HepG2 (cell line): Measurements from ENCODE around the gene PANK3. TPM values are rescaled to one million over a fixed set of nuclear protein-coding genes. Genes with fewer than 3 reads are reported as not detected.

Experiments used
- SNRNP70 ChIP-seq: fragments of 200-400 bp; formaldehyde crosslinking; IDR thresholded peaks from 2 replicates; pipeline ENCODE4 v1.6.1; 2017; ENCODE audit warnings: mild to moderate bottlenecking, low read depth, low read length, moderate library complexity
- polyA plus RNA-seq, 8 experiments: library from polyadenylated mRNA; depleted of rRNA in 3 of 8; stranded (reverse) in 7 of 8; unstranded in 1 of 8; fragments of >200 nt; fragmentation: Illumina TruSeq in 4 of 8; extraction: Trizol in 4 of 8; gene quantifications; 2 replicates each; pipeline versions ENCODE4 v1.2.1 to v1.2.3, GENCODE V29; 2011 to 2016; ENCODE audit warnings: low read depth in 4 of 8, missing spikeins in 1 of 8, mixed read lengths in 1 of 8; ENCODE audit not compliant: insufficient read depth in 1 of 8
- total RNA-seq, 5 experiments: library from RNA; depleted of rRNA; stranded (reverse); fragments of >200 nt; fragmentation: Illumina TruSeq; extraction: Trizol; gene quantifications; 2 replicates each; pipeline ENCODE4 v1.2.3, GENCODE V29; 2016; ENCODE audit warnings: low read depth in 1 of 5
- TF ChIP-seq, protein P1 (sequence below), 2 experiments: sonication (generic) in 1 of 2; formaldehyde crosslinking in 1 of 2; IDR thresholded peaks; 2 replicates each; pipeline versions ENCODE4 v1.6.1 to v1.9.0; 2014 to 2022; ENCODE audit warnings: antibody characterized with exemption in 1 of 2, borderline replicate concordance in 1 of 2, inconsistent platforms in 1 of 2, low read depth in 1 of 2, missing genetic modification reagents in 1 of 2
- TF ChIP-seq, protein P2 (sequence below): sonication (generic); formaldehyde crosslinking; IDR thresholded peaks from 2 replicates; pipeline ENCODE4 v1.4.0; 2020; ENCODE audit warnings: missing genetic modification reagents
- TF ChIP-seq, protein P3 (sequence below): sonication (generic); formaldehyde crosslinking; IDR thresholded peaks from 2 replicates; pipeline ENCODE4 v1.5.0; 2020; ENCODE audit warnings: mild to moderate bottlenecking, missing genetic modification reagents, borderline replicate concordance
- TF ChIP-seq, protein P4 (sequence below): IDR thresholded peaks from 2 replicates; pipeline ENCODE4 v1.6.1; 2012; ENCODE audit warnings: inconsistent platforms
- TF ChIP-seq, protein P5 (sequence below): sonication (generic); formaldehyde crosslinking; IDR thresholded peaks from 2 replicates; pipeline ENCODE4 v1.9.0; 2022; ENCODE audit warnings: missing genetic modification reagents, mild to moderate bottlenecking, borderline replicate concordance
- TF ChIP-seq, protein P6 (sequence below), 2 experiments: IDR thresholded peaks; 2 replicates each; pipeline ENCODE4 v1.6.1; 2011 to 2012; ENCODE audit warnings: low read length in 2 of 2, borderline replicate concordance in 1 of 2, low read depth in 1 of 2, mild to moderate bottlenecking in 1 of 2, moderate library complexity in 1 of 2

Gene PANK3
- total and polyA plus RNA-seq, 2 of the 13 experiments (the other 11 are each of a cell fraction or from before 2014, with no cell fraction given), result 26.9 to 69.5 TPM

DNA sequence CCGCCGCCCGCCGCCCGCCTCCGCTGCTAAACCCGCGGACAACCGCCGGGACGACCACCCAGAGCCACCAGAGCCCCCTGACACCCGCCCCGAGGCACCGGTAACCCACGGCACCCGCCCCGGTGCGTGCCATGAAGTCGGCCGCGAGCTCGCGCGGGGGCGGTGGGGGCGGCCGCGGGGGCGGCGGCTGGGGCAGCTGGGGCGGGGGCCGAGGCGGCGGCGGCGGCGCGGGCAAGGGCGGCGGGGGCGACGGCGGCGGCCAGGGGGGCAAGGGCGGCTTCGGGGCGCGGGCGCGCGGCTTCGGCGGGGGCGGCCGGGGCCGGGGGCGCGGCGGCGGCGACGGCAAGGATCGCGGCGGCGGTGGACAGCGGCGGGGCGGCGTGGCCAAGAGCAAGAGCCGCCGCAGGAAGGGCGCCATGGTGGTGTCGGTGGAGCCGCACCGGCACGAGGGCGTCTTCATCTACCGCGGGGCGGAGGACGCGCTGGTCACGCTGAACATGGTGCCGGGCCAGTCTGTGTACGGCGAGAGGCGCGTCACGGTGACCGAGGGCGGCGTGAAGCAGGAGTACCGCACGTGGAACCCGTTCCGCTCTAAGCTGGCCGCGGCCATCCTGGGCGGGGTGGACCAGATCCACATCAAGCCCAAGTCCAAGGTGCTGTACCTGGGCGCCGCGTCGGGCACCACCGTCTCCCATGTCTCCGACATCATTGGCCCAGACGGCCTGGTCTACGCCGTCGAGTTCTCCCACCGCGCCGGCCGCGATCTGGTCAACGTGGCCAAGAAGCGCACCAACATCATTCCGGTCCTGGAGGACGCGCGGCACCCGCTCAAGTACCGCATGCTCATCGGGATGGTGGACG lies 49.6 kb downstream of the PANK3 start (continued):
- TF ChIP-seq, protein P1, sequence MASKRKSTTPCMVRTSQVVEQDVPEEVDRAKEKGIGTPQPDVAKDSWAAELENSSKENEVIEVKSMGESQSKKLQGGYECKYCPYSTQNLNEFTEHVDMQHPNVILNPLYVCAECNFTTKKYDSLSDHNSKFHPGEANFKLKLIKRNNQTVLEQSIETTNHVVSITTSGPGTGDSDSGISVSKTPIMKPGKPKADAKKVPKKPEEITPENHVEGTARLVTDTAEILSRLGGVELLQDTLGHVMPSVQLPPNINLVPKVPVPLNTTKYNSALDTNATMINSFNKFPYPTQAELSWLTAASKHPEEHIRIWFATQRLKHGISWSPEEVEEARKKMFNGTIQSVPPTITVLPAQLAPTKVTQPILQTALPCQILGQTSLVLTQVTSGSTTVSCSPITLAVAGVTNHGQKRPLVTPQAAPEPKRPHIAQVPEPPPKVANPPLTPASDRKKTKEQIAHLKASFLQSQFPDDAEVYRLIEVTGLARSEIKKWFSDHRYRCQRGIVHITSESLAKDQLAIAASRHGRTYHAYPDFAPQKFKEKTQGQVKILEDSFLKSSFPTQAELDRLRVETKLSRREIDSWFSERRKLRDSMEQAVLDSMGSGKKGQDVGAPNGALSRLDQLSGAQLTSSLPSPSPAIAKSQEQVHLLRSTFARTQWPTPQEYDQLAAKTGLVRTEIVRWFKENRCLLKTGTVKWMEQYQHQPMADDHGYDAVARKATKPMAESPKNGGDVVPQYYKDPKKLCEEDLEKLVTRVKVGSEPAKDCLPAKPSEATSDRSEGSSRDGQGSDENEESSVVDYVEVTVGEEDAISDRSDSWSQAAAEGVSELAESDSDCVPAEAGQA (IDR thresholded peaks at IDR 0.05; ENCODE audit: low read depth), result no peak
- TF ChIP-seq, protein P1 (CRISPR knock-in tag; IDR thresholded peaks at IDR 0.05; ENCODE audit: borderline replicate concordance), result no peak
- TF ChIP-seq, protein P2, sequence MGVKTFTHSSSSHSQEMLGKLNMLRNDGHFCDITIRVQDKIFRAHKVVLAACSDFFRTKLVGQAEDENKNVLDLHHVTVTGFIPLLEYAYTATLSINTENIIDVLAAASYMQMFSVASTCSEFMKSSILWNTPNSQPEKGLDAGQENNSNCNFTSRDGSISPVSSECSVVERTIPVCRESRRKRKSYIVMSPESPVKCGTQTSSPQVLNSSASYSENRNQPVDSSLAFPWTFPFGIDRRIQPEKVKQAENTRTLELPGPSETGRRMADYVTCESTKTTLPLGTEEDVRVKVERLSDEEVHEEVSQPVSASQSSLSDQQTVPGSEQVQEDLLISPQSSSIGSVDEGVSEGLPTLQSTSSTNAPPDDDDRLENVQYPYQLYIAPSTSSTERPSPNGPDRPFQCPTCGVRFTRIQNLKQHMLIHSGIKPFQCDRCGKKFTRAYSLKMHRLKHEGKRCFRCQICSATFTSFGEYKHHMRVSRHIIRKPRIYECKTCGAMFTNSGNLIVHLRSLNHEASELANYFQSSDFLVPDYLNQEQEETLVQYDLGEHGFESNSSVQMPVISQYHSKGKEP (CRISPR knock-in tag), result no peak
- TF ChIP-seq SNRNP70, result no peak
- TF ChIP-seq, protein P3, sequence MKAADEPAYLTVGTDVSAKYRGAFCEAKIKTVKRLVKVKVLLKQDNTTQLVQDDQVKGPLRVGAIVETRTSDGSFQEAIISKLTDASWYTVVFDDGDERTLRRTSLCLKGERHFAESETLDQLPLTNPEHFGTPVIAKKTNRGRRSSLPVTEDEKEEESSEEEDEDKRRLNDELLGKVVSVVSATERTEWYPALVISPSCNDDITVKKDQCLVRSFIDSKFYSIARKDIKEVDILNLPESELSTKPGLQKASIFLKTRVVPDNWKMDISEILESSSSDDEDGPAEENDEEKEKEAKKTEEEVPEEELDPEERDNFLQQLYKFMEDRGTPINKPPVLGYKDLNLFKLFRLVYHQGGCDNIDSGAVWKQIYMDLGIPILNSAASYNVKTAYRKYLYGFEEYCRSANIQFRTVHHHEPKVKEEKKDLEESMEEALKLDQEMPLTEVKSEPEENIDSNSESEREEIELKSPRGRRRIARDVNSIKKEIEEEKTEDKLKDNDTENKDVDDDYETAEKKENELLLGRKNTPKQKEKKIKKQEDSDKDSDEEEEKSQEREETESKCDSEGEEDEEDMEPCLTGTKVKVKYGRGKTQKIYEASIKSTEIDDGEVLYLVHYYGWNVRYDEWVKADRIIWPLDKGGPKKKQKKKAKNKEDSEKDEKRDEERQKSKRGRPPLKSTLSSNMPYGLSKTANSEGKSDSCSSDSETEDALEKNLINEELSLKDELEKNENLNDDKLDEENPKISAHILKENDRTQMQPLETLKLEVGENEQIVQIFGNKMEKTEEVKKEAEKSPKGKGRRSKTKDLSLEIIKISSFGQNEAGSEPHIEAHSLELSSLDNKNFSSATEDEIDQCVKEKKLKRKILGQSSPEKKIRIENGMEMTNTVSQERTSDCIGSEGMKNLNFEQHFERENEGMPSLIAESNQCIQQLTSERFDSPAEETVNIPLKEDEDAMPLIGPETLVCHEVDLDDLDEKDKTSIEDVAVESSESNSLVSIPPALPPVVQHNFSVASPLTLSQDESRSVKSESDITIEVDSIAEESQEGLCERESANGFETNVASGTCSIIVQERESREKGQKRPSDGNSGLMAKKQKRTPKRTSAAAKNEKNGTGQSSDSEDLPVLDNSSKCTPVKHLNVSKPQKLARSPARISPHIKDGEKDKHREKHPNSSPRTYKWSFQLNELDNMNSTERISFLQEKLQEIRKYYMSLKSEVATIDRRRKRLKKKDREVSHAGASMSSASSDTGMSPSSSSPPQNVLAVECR (CRISPR knock-in tag), result 0 out of 2 replicates have a peak, but pooled peaks have one; percentile 14
- TF ChIP-seq, protein P4, sequence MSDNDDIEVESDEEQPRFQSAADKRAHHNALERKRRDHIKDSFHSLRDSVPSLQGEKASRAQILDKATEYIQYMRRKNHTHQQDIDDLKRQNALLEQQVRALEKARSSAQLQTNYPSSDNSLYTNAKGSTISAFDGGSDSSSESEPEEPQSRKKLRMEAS, result 0 out of 2 replicates have a peak, but pooled peaks have one; percentile 26
- TF ChIP-seq, protein P5, sequence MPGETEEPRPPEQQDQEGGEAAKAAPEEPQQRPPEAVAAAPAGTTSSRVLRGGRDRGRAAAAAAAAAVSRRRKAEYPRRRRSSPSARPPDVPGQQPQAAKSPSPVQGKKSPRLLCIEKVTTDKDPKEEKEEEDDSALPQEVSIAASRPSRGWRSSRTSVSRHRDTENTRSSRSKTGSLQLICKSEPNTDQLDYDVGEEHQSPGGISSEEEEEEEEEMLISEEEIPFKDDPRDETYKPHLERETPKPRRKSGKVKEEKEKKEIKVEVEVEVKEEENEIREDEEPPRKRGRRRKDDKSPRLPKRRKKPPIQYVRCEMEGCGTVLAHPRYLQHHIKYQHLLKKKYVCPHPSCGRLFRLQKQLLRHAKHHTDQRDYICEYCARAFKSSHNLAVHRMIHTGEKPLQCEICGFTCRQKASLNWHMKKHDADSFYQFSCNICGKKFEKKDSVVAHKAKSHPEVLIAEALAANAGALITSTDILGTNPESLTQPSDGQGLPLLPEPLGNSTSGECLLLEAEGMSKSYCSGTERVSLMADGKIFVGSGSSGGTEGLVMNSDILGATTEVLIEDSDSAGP (CRISPR knock-in tag), result 0 out of 2 replicates have a peak, but pooled peaks have one; percentile 16
- TF ChIP-seq, protein P6, sequence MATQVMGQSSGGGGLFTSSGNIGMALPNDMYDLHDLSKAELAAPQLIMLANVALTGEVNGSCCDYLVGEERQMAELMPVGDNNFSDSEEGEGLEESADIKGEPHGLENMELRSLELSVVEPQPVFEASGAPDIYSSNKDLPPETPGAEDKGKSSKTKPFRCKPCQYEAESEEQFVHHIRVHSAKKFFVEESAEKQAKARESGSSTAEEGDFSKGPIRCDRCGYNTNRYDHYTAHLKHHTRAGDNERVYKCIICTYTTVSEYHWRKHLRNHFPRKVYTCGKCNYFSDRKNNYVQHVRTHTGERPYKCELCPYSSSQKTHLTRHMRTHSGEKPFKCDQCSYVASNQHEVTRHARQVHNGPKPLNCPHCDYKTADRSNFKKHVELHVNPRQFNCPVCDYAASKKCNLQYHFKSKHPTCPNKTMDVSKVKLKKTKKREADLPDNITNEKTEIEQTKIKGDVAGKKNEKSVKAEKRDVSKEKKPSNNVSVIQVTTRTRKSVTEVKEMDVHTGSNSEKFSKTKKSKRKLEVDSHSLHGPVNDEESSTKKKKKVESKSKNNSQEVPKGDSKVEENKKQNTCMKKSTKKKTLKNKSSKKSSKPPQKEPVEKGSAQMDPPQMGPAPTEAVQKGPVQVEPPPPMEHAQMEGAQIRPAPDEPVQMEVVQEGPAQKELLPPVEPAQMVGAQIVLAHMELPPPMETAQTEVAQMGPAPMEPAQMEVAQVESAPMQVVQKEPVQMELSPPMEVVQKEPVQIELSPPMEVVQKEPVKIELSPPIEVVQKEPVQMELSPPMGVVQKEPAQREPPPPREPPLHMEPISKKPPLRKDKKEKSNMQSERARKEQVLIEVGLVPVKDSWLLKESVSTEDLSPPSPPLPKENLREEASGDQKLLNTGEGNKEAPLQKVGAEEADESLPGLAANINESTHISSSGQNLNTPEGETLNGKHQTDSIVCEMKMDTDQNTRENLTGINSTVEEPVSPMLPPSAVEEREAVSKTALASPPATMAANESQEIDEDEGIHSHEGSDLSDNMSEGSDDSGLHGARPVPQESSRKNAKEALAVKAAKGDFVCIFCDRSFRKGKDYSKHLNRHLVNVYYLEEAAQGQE (IDR thresholded peaks at IDR 0.05; ENCODE audit: borderline replicate concordance in 1 of 2, low read depth in 1 of 2, low read length in 2 of 2), result peak in 1 of 2 experiments; percentile 18; a peak in 2 of 4 replicates
